Stimulated activated naive B cell treated with anti-CD40 and anti-IgM and Interleukin-4, amounts not matched to agents 10 μg/mL and 1 μg/mL and 100 μg/mL, for 72 hours (primary cell): ENCODE results near the gene ISG15.

Experiments used
- ATAC-seq, 2 donors: fragments of 150-1000 bp; cut with Tn5 transposase; replicated peaks; 2 replicates each; pipeline ENCODE4 v1.10.0; 2021; ENCODE audit warnings: moderate library complexity in 1 of 2
- DNase-seq: peaks from one replicate; pipeline ENCODE4 v3.0.0; 2021
- H3K27ac Mint-ChIP-seq: one replicate; pipeline ENCODE4 v1.8.0; 2022; ENCODE audit warnings: mild to moderate bottlenecking, mixed read lengths
- H3K27me3 Mint-ChIP-seq, 2 donors: one replicate each; pipeline ENCODE4 v1.8.0; 2022; ENCODE audit warnings: mixed read lengths in 2 of 2
- H3K36me3 Mint-ChIP-seq, 2 donors: one replicate each; pipeline ENCODE4 v1.8.0; 2022; ENCODE audit warnings: mixed read lengths in 2 of 2, mild to moderate bottlenecking in 1 of 2
- H3K4me1 Mint-ChIP-seq, 2 donors: one replicate each; pipeline ENCODE4 v1.8.0; 2022; ENCODE audit warnings: mixed read lengths in 2 of 2, mild to moderate bottlenecking in 1 of 2
- H3K4me3 Mint-ChIP-seq, 2 donors: one replicate each; pipeline ENCODE4 v1.8.0; 2022; ENCODE audit warnings: mild to moderate bottlenecking in 2 of 2, mixed read lengths in 2 of 2, moderate library complexity in 1 of 2
- H3K9me3 Mint-ChIP-seq, 2 donors: one replicate each; pipeline ENCODE4 v1.8.0; 2022; ENCODE audit warnings: mixed read lengths in 2 of 2, mild to moderate bottlenecking in 1 of 2

Gene ISG15

GRCh38 chr1:1013105-1013921 is at the start of gene ISG15:
ISG15 (plus strand) TSS chr1:1013497; CDS start chr1:1013574, 77 bp downstream.
- H3K4me1 Mint-ChIP-seq = peaks cover 20 to 26% of the 10 kb centered on the region in 2 donors
- DNase-seq = peak; percentile 79
- peak within 1 kb of the TSS; percentile 95 for H3K27ac Mint-ChIP-seq
- H3K36me3 Mint-ChIP-seq = peaks cover 0 to 4% of the 10 kb centered on the region in 2 donors
- peaks cover 2 to 3% of the 10 kb centered on the region in 2 donors for H3K27me3 Mint-ChIP-seq
- peaks cover 2 to 3% of the 10 kb centered on the region in 2 donors for H3K9me3 Mint-ChIP-seq
- peak; percentile 98 for ATAC-seq
- H3K4me3 Mint-ChIP-seq = peak within 1 kb of the TSS; percentile 91 to 93

- Mint-ChIP-seq H3K36me3 (peaks cover 6 to 18% of the 10 kb centered on the region in 2 donors), H3K9me3 (no peaks in the 10 kb centered on the region)
- no peak for DNase-seq
Observed at GRCh38 chr1:963746-964525, 49.4 kb upstream of the ISG15 start.

GRCh38 chr1:964691-965525 is 48.4 kb upstream of the ISG15 start:
- no peak overlapping the region for H3K4me3 Mint-ChIP-seq
- no peak for ATAC-seq
- H3K36me3 Mint-ChIP-seq = peaks cover 6 to 18% of the 10 kb centered on the region in 2 donors
- no peak for DNase-seq
- H3K4me1 Mint-ChIP-seq = peaks cover 9 to 31% of the 10 kb centered on the region in 2 donors
- H3K27ac Mint-ChIP-seq = no peak overlapping the region
- H3K9me3 Mint-ChIP-seq = no peaks in the 10 kb centered on the region
- peaks cover 16 to 17% of the 10 kb centered on the region in 2 donors for H3K27me3 Mint-ChIP-seq

More at GRCh38 chr1:963746-964525, 49.4 kb upstream of the ISG15 start:
- H3K27me3 Mint-ChIP-seq = peaks cover 7 to 8% of the 10 kb centered on the region in 2 donors
- H3K4me3 Mint-ChIP-seq = no peak overlapping the region
- no peak overlapping the region for H3K27ac Mint-ChIP-seq
- ATAC-seq = no peak
- peaks cover 9 to 36% of the 10 kb centered on the region in 2 donors for H3K4me1 Mint-ChIP-seq

- H3K9me3 Mint-ChIP-seq = no peaks in the 10 kb centered on the region
- H3K4me1 Mint-ChIP-seq = peaks cover 9 to 31% of the 10 kb centered on the region in 2 donors
- no peak for DNase-seq
- peaks cover 16 to 17% of the 10 kb centered on the region in 2 donors for H3K27me3 Mint-ChIP-seq
- no peak overlapping the region for H3K27ac Mint-ChIP-seq
- H3K36me3 Mint-ChIP-seq = peaks cover 6 to 18% of the 10 kb centered on the region in 2 donors
- peak overlapping the region; percentile 46 to 61 for H3K4me3 Mint-ChIP-seq
- ATAC-seq = no peak
Observed at GRCh38 chr1:965526-966134, 47.7 kb upstream of the ISG15 start.

GRCh38 chr1:966135-966703 is 47.1 kb upstream of the ISG15 start, which contains the start of gene PLEKHN1:
PLEKHN1 (plus strand) TSS chr1:966482; CDS start chr1:966532, 50 bp downstream.
- Mint-ChIP-seq H3K4me1 (peaks cover 9 to 29% of the 10 kb centered on the region in 2 donors), H3K36me3 (peaks cover 6 to 18% of the 10 kb centered on the region in 2 donors), H3K9me3 (no peaks in the 10 kb centered on the region), H3K27me3 (peaks cover 16 to 20% of the 10 kb centered on the region in 2 donors), H3K4me3 (peak within 1 kb of the TSS; percentile 84 to 87), H3K27ac (no peak within 1 kb of the TSS)
- DNase-seq = no peak
- peak; percentile 72 to 79 for ATAC-seq

- ATAC-seq = peak; percentile 86
- DNase-seq = peak; percentile 37
- Mint-ChIP-seq H3K4me1 (peaks cover 9 to 24% of the 10 kb centered on the region in 2 donors), H3K4me3 (peak overlapping the region; percentile 84 to 87), H3K27ac (no peak overlapping the region), H3K36me3 (peaks cover 6 to 18% of the 10 kb centered on the region in 2 donors), H3K9me3 (no peaks in the 10 kb centered on the region), H3K27me3 (peaks cover 20 to 26% of the 10 kb centered on the region in 2 donors)
Observed at GRCh38 chr1:966704-967300, 46.5 kb upstream of the ISG15 start.

GRCh38 chr1:967466-968343 is 45.6 kb upstream of the ISG15 start:
- Mint-ChIP-seq H3K36me3 (peaks cover 2 to 14% of the 10 kb centered on the region in 2 donors), H3K4me3 (peak overlapping the region in 1 of 2 donors; percentile 2)
- no peak for ATAC-seq

GRCh38 chr1:969260-969855 is 43.9 kb upstream of the ISG15 start:
- Mint-ChIP-seq H3K4me3 (no peak overlapping the region), H3K27ac (no peak overlapping the region), H3K36me3 (peaks cover 2 to 6% of the 10 kb centered on the region in 2 donors), H3K27me3 (peaks cover 32 to 44% of the 10 kb centered on the region in 2 donors), H3K9me3 (no peaks in the 10 kb centered on the region), H3K4me1 (peaks cover 6 to 22% of the 10 kb centered on the region in 2 donors)
- DNase-seq (no peak), ATAC-seq (no peak)

More at GRCh38 chr1:967466-968343, 45.6 kb upstream of the ISG15 start:
- peaks cover 23 to 27% of the 10 kb centered on the region in 2 donors for H3K27me3 Mint-ChIP-seq
- H3K27ac Mint-ChIP-seq = no peak overlapping the region
- DNase-seq = no peak
- no peaks in the 10 kb centered on the region for H3K9me3 Mint-ChIP-seq
- H3K4me1 Mint-ChIP-seq = peaks cover 6 to 22% of the 10 kb centered on the region in 2 donors

- DNase-seq (no peak), ATAC-seq (no peak)
- H3K36me3 Mint-ChIP-seq = peaks cover 0 to 3% of the 10 kb centered on the region in 2 donors
- H3K27ac Mint-ChIP-seq = no peak overlapping the region
- H3K4me3 Mint-ChIP-seq = no peak overlapping the region
- H3K27me3 Mint-ChIP-seq = peaks cover 40 to 54% of the 10 kb centered on the region in 2 donors
- peaks cover 5 to 17% of the 10 kb centered on the region in 2 donors for H3K4me1 Mint-ChIP-seq
- no peaks in the 10 kb centered on the region for H3K9me3 Mint-ChIP-seq
Observed at GRCh38 chr1:970242-970972, 42.9 kb upstream of the ISG15 start.

GRCh38 chr1:970973-971730 is 42.1 kb upstream of the ISG15 start:
- peaks cover 5 to 17% of the 10 kb centered on the region in 2 donors for H3K4me1 Mint-ChIP-seq
- no peak overlapping the region for H3K4me3 Mint-ChIP-seq
- H3K36me3 Mint-ChIP-seq = peaks cover 0 to 3% of the 10 kb centered on the region in 2 donors
- peaks cover 46 to 61% of the 10 kb centered on the region in 2 donors for H3K27me3 Mint-ChIP-seq
- H3K27ac Mint-ChIP-seq = no peak overlapping the region
- ATAC-seq = no peak
- no peaks in the 10 kb centered on the region for H3K9me3 Mint-ChIP-seq
- DNase-seq = no peak
